DND-41 (cell line): Measurements from ENCODE around the gene GPN3.
"Not testable (repeated sequence)": the region's sequence is repeated elsewhere in the genome, so short reads cannot be mapped to it uniquely, and the experiment has no call there.

ENCODE experiments used
- ATAC-seq: fragments of 200-7000 bp; cut with Tn5 transposase; 3 replicates; pipeline ENCODE4 v1.9.1; 2021; ENCODE audit warnings: low read depth; ENCODE audit not compliant: insufficient read depth
- DNase-seq: peaks from one replicate; pipeline ENCODE4 v3.0.0-alpha.2; 2020
- H2AFZ ChIP-seq: 2 replicates; pipeline ENCODE4 v1.6.0; 2012; ENCODE audit warnings: low read depth, low read length
- H3K27ac ChIP-seq: 2 replicates; pipeline ENCODE4 v1.5.1; 2012; ENCODE audit warnings: low read length, inconsistent platforms
- H3K27me3 ChIP-seq: fragments of 200-600 bp; sonication (generic); 2 replicates; pipeline ENCODE4 v1.6.0; 2012; ENCODE audit warnings: low read length, mild to moderate bottlenecking, inconsistent platforms; ENCODE audit not compliant: insufficient read depth, poor library complexity
- H3K36me3 ChIP-seq: 2 replicates; pipeline ENCODE4 v1.5.1; 2012; ENCODE audit warnings: low read length, inconsistent platforms; ENCODE audit not compliant: insufficient read depth
- H3K4me1 ChIP-seq: 2 replicates; pipeline ENCODE4 v1.5.1; 2012; ENCODE audit warnings: mild to moderate bottlenecking, low read length; ENCODE audit not compliant: insufficient read depth
- H3K4me2 ChIP-seq: 2 replicates; pipeline ENCODE4 v1.6.0; 2012; ENCODE audit warnings: mild to moderate bottlenecking, moderate library complexity, low read length, inconsistent platforms; ENCODE audit not compliant: insufficient read depth
- H3K4me3 ChIP-seq, 2 experiments: fragments of 200-600 bp in 1 of 2; shearing (Covaris generic) in 1 of 2; 2 replicates each; pipeline ENCODE4 v1.5.1; 2012 to 2016; ENCODE audit warnings: inconsistent platforms in 2 of 2, low read length in 2 of 2, mild to moderate bottlenecking in 2 of 2, low read depth in 1 of 2, moderate library complexity in 1 of 2
- H3K79me2 ChIP-seq: 2 replicates; pipeline ENCODE4 v1.6.0; 2012; ENCODE audit warnings: low read length, inconsistent platforms; ENCODE audit not compliant: insufficient read depth
- H3K9ac ChIP-seq: 2 replicates; pipeline ENCODE4 v1.6.0; 2012; ENCODE audit warnings: low read depth, mild to moderate bottlenecking, inconsistent platforms, low read length, moderate library complexity
- H3K9me3 ChIP-seq: 2 replicates; pipeline ENCODE4 v1.5.1; 2012; ENCODE audit warnings: low read length, moderate library complexity, mild to moderate bottlenecking, inconsistent platforms; ENCODE audit not compliant: insufficient read depth, severe bottlenecking
- H4K20me1 ChIP-seq: 2 replicates; pipeline ENCODE4 v1.6.0; 2012; ENCODE audit warnings: low read length; ENCODE audit not compliant: insufficient read depth
- EZH2 ChIP-seq: IDR thresholded peaks from 3 replicates; pipeline ENCODE4 v1.6.1; 2012; ENCODE audit warnings: borderline replicate concordance, low read depth, mild to moderate bottlenecking, moderate library complexity, low read length, inconsistent platforms; ENCODE audit not compliant: severe bottlenecking
- TF ChIP-seq, protein P1 (sequence below): IDR thresholded peaks from 2 replicates; pipeline ENCODE4 v1.5.1; 2012; ENCODE audit warnings: borderline replicate concordance, low read length, moderate library complexity, mild to moderate bottlenecking; ENCODE audit not compliant: poor library complexity, severe bottlenecking; ENCODE audit errors: extremely low read depth

The GPN3 gene

DNA sequence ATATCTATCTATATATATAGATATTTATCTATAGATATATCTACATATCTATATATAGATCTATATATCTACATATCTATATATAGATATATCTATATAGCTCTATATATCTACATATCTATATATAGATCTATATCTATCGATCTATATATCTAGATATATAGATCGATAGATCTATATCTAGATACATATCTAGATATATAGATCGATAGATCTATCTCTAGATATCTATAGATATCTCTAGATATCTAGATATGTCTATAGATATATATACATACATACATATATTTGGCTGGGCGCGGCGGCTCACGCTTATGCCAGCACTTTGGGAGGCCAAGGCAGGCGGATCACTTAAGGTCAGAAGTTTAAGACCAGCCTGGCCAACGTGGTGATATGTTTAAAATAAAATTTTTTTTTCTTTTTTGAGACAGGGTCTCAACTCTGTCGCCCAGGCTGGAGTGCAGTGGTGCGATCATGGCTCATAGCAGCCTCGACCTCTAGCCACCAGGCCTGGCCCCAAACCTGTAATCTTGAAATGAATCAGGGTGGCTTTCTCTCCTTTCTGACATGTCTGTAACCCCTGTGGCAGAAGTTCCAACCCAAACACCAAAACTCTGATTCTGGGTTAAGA, 36.0 kb downstream of the GPN3 start:
- no peak for DNase-seq
- TF ChIP-seq EZH2, result no peak
- TF ChIP-seq, protein P1, sequence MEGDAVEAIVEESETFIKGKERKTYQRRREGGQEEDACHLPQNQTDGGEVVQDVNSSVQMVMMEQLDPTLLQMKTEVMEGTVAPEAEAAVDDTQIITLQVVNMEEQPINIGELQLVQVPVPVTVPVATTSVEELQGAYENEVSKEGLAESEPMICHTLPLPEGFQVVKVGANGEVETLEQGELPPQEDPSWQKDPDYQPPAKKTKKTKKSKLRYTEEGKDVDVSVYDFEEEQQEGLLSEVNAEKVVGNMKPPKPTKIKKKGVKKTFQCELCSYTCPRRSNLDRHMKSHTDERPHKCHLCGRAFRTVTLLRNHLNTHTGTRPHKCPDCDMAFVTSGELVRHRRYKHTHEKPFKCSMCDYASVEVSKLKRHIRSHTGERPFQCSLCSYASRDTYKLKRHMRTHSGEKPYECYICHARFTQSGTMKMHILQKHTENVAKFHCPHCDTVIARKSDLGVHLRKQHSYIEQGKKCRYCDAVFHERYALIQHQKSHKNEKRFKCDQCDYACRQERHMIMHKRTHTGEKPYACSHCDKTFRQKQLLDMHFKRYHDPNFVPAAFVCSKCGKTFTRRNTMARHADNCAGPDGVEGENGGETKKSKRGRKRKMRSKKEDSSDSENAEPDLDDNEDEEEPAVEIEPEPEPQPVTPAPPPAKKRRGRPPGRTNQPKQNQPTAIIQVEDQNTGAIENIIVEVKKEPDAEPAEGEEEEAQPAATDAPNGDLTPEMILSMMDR, result no peak
- Histone ChIP-seq H3K4me1 (peaks cover 9% of the 10 kb centered on the region), H3K4me3 (no peak overlapping the region; a peak in 1 of 4 replicates), H4K20me1 (no peaks in the 10 kb centered on the region), H3K27me3 (no peaks in the 10 kb centered on the region), H3K27ac (no peak overlapping the region; the same call in 1 of the 2 replicates), H3K9ac (peak overlapping the region; percentile 62; the same call in 1 of the 2 replicates), H3K4me2 (peak overlapping the region; percentile 65), H3K9me3 (no peaks in the 10 kb centered on the region), H2AFZ (peak overlapping the region; percentile 42), H3K36me3 (peaks cover 17% of the 10 kb centered on the region), H3K79me2 (no peaks in the 10 kb centered on the region)
- no peak for ATAC-seq

DNA sequence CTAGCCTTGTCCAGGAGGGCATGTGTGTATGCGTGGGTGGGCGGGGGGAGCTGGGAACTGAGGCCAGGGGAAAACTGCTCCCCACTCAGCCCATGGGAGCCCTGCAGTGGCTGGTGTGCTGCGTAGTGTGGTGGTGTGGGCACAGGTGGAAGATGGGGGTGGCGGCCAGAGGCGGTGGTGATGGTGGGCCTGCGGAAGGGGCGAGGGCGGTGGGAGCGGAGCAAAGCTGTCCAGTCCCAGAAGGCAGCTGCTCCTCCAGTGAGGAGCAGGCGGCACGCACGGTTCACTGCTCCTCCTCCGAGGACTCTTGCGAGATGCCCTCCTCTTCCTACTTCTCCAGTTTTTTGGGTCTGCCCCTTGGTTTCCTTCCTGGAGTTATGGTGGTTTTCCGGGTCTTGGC, 38.4 kb downstream of the GPN3 start:
- not testable (repeated sequence) for H3K4me1 ChIP-seq, H3K27ac ChIP-seq, DNase-seq, H3K79me2 ChIP-seq, H3K27me3 ChIP-seq, H4K20me1 ChIP-seq, H3K9ac ChIP-seq, H3K4me2 ChIP-seq, H3K9me3 ChIP-seq, H3K4me3 ChIP-seq, H2AFZ ChIP-seq, ATAC-seq, H3K36me3 ChIP-seq

DNA sequence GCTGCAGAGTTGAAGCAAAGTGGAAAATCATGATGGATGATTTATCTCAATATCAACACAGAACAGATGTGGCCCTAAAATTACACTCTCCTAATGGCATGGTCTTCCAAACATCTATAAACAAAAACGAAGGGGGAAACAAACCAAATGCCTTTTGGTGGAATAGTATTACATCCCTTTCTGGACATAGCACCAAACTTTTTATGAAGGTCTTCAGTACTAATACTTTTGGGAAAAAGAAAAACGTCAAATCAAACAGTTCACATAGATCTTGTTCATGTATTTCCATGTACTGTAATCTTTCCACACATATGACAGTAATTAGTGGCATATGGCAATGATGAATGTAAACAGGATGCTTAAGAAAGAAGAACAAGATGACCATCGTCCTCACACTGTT, 41.7 kb downstream of the GPN3 start:
- H3K9me3 ChIP-seq, result no peaks in the 10 kb centered on the region
- H3K4me3 ChIP-seq, result no peak overlapping the region
- H3K4me2 ChIP-seq, result no peak overlapping the region
- no peak overlapping the region for H3K27ac ChIP-seq
- no peaks in the 10 kb centered on the region for H3K36me3 ChIP-seq
- ATAC-seq (no peak), DNase-seq (no peak)
- no peaks in the 10 kb centered on the region for H3K79me2 ChIP-seq
- no peak overlapping the region for H2AFZ ChIP-seq
- TF ChIP-seq, protein P1, result no peak
- TF ChIP-seq EZH2, result no peak
- H3K27me3 ChIP-seq, result no peaks in the 10 kb centered on the region
- H4K20me1 ChIP-seq, result no peaks in the 10 kb centered on the region
- no peak overlapping the region for H3K9ac ChIP-seq
- peaks cover 5% of the 10 kb centered on the region for H3K4me1 ChIP-seq

DNA sequence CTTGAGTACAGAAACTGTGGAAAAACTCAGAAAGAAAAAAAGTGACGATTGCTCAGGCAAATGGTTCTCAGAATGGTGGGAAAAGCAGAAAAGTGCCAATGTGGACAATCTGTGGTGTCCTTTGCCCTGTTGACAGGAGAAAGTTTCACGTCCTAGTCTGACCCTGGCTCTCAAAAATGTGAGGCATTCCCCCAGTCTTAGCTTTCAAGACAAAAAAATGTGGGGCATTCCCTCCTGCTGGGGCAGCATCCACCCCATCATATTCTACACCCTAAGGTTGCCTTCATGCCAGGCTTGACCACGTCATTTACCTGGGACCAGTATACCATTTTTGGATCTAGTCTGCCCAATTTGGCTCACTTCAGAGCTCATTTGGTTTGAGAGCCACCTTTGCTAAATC, 43.8 kb downstream of the GPN3 start:
- no peak overlapping the region for H3K4me2 ChIP-seq
- DNase-seq (no peak), ATAC-seq (no peak)
- no peak overlapping the region for H3K4me3 ChIP-seq
- no peaks in the 10 kb centered on the region for H3K4me1 ChIP-seq
- H3K36me3 ChIP-seq, result no peaks in the 10 kb centered on the region
- no peaks in the 10 kb centered on the region for H4K20me1 ChIP-seq
- TF ChIP-seq, protein P1, result no peak
- no peak for TF ChIP-seq EZH2
- no peaks in the 10 kb centered on the region for H3K79me2 ChIP-seq
- H3K9me3 ChIP-seq, result no peaks in the 10 kb centered on the region
- no peak overlapping the region for H3K9ac ChIP-seq
- no peak overlapping the region for H3K27ac ChIP-seq
- no peaks in the 10 kb centered on the region for H3K27me3 ChIP-seq
- no peak overlapping the region for H2AFZ ChIP-seq
